Fibroblast of lung (primary cell): ENCODE data around the gene FHDC1.

Source experiments
- EZH2 ChIP-seq: IDR thresholded peaks from 2 replicates; pipeline ENCODE4 v1.5.1; 2012; ENCODE audit warnings: low read length, control low read depth, mild to moderate bottlenecking; ENCODE audit errors: missing control alignments
- TF ChIP-seq, protein P1 (sequence below), 2 donors: IDR thresholded peaks in 1 of 2; conservative IDR thresholded peaks in 1 of 2; 1 replicate in 1 of 2; 2 replicates in 1 of 2; pipeline ENCODE4 v1.5.1; 2011 to 2012; ENCODE audit warnings: low read length in 2 of 2, control low read depth in 1 of 2, inconsistent platforms in 1 of 2, low read depth in 1 of 2, mild to moderate bottlenecking in 1 of 2

DNA sequence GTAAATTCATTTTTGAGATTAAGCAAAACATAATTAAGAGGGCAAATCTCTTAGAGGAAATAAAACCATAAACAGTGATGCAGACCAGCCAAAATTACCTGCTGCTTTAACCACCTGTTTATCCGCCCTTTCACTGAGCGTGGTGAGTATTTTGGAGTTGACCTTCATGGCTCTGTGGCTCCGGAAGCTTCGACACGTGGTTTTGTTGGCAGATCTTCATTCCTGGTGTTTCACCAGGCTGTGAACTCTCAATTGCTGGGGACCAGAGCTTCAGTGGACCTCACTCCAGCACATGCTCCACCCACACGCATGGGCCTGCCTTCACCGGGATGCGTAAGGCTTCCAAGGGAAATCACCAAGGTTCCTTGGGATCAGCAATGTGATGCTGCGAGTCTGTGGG is 83.8 kb downstream of the FHDC1 start:
- TF ChIP-seq, protein P1, sequence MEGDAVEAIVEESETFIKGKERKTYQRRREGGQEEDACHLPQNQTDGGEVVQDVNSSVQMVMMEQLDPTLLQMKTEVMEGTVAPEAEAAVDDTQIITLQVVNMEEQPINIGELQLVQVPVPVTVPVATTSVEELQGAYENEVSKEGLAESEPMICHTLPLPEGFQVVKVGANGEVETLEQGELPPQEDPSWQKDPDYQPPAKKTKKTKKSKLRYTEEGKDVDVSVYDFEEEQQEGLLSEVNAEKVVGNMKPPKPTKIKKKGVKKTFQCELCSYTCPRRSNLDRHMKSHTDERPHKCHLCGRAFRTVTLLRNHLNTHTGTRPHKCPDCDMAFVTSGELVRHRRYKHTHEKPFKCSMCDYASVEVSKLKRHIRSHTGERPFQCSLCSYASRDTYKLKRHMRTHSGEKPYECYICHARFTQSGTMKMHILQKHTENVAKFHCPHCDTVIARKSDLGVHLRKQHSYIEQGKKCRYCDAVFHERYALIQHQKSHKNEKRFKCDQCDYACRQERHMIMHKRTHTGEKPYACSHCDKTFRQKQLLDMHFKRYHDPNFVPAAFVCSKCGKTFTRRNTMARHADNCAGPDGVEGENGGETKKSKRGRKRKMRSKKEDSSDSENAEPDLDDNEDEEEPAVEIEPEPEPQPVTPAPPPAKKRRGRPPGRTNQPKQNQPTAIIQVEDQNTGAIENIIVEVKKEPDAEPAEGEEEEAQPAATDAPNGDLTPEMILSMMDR (conservative IDR thresholded peaks at IDR 0.05 in 1 of 2, IDR thresholded peaks at IDR 0.05 in 1 of 2; ENCODE audit: low read depth in 1 of 2, low read length in 2 of 2): no peak
- TF ChIP-seq EZH2: no peak
